ENCODE results near the gene CDH23. TPM values are rescaled to one million over a fixed set of nuclear protein-coding genes. Genes with fewer than 3 reads are reported as not detected.

The CDH23 gene
- total and polyA plus RNA-seq, 10 of the 15 experiments (the other 5 are each of a cell fraction or from before 2014, with no cell fraction given) = 0.09 to 0.40 (median 0.15) TPM; not detected in 1

GRCh38 chr10:71481746-71482410 lies 85.2 kb downstream of the CDH23 start:
- ChIA-PET RAD21 (ENCODE audit: unreplicated experiment) (no interaction called here), SMC1A (ENCODE audit: uncharacterized antibody, unreplicated experiment) (no interaction called here), CTCF (no interaction called here), POLR2A (no interaction called here)
- BruUV-seq (replicated peaks) = no TSS peak
- no peak for DNase-seq (ENCODE audit: low read depth, low spot score)
- no peaks in the 10 kb centered on the region for H3K4me1 ChIP-seq (ENCODE audit: control insufficient read depth, insufficient read depth, low read length)
- intact Hi-C loops (cut with micrococcal nuclease; ENCODE audit: unreplicated experiment) (loop anchor here (10.0 kb wide), 1 partner anchor 167 kb away; the partner anchor contains the start of gene SLC29A3), in situ Hi-C loops (cut with MboI) (no loop called here)
- no peaks in the 10 kb centered on the region for H3K79me2 ChIP-seq (ENCODE audit: control insufficient read depth, insufficient read depth, low read length)
- WGBS (ENCODE audit: insufficient coverage, insufficient replicate concordance, low lambda C conversion rate, missing lambda C conversion rate) = 13% methylated on average over 13 of the region's 13 CpGs
- ATAC-seq = no peak
- no peaks in the 10 kb centered on the region for H3K36me3 ChIP-seq (ENCODE audit: control insufficient read depth in 2 of 2, insufficient read depth in 2 of 2, low read length in 1 of 2)
- H3K27me3 ChIP-seq (replicated peaks in 1 of 2; ENCODE audit: control insufficient read depth in 2 of 2, insufficient read depth in 2 of 2, low read length in 1 of 2) = peaks cover 3 to 5% of the 10 kb centered on the region in 2 experiments; a peak in 1 of 4 replicates
- H3K4me3 ChIP-seq = no peak overlapping the region
- H3K4me2 ChIP-seq (ENCODE audit: control insufficient read depth, insufficient read depth) = no peak overlapping the region
- H4K20me1 ChIP-seq (ENCODE audit: control insufficient read depth, insufficient read depth) = no peaks in the 10 kb centered on the region
- FAIRE-seq = no peak
- no peak overlapping the region for H3K27ac ChIP-seq (ENCODE audit: control insufficient read depth, insufficient read depth)
- no peak overlapping the region for H3K9ac ChIP-seq (ENCODE audit: control insufficient read depth, insufficient read depth, low read length)
- no peaks in the 10 kb centered on the region for H3K9me3 ChIP-seq (replicated peaks; ENCODE audit: control insufficient read depth, insufficient read depth, low read length)
- no peak overlapping the region for H2AFZ ChIP-seq (ENCODE audit: control insufficient read depth, low read depth, low read length)
- TF ChIP-seq HDAC6 (IDR thresholded peaks at IDR 0.05; ENCODE audit: unreplicated experiment) = no peak
- no peak for TF ChIP-seq BRCA1 (IDR thresholded peaks at IDR 0.05; ENCODE audit: low read depth, low read length)
- TF ChIP-seq SMARCA5 (IDR thresholded peaks at IDR 0.05) = no peak
- TF ChIP-seq REST (IDR thresholded peaks at IDR 0.05; ENCODE audit: low read depth, low read length) = no peak
- no peak for TF ChIP-seq PML (IDR thresholded peaks at IDR 0.05; ENCODE audit: low read length)
- TF ChIP-seq BHLHE40 (IDR thresholded peaks at IDR 0.05; ENCODE audit: borderline replicate concordance in 1 of 2, low read depth in 2 of 2, low read length in 1 of 2) = no peak
- no peak for TF ChIP-seq IKZF2 (IDR thresholded peaks at IDR 0.05)
- no peak for TF ChIP-seq FOS (IDR thresholded peaks at IDR 0.05; ENCODE audit: borderline replicate concordance, extremely low read depth, insufficient read length)
- no peak for TF ChIP-seq WRNIP1 (IDR thresholded peaks at IDR 0.05; ENCODE audit: borderline replicate concordance, low read depth, low read length)
- no peak for TF ChIP-seq CUX1 (IDR thresholded peaks at IDR 0.05; ENCODE audit: insufficient replicate concordance, low read depth, low read length)

All from GM12878 (cell line).